Spleen (tissue), 11 donors: ENCODE results near the gene NCOA7. TPM values are rescaled to one million over a fixed set of nuclear protein-coding genes. Genes with fewer than 3 reads are reported as not detected.
A peak's percentile ranks its signal among the peaks of the same experiment; 100 is the strongest.

Experiments used
- DNase-seq: peaks from one replicate; pipeline ENCODE4 v3.0.0-alpha.2; 2020
- H3K27ac ChIP-seq, 8 donors: fragments of 200-600 bp; sonication (generic) in 7 of 8; 1 replicate in 4 of 8; 2 replicates in 4 of 8; pipeline versions ENCODE4 v1.5.0 to v1.8.0; 2016 to 2021; ENCODE audit warnings: inconsistent platforms in 4 of 8, mild to moderate bottlenecking in 4 of 8, moderate library complexity in 1 of 8
- H3K27me3 ChIP-seq, 7 donors: fragments of 200-600 bp; sonication (generic) in 6 of 7; replicated peaks in 1 of 7; 1 replicate in 4 of 7; 2 replicates in 3 of 7; pipeline versions ENCODE4 v1.5.0 to v1.8.0; 2016 to 2021; ENCODE audit warnings: inconsistent platforms in 3 of 7, mild to moderate bottlenecking in 1 of 7
- H3K36me3 ChIP-seq, 6 donors: fragments of 200-600 bp; sonication (generic) in 5 of 6; 1 replicate in 4 of 6; 2 replicates in 2 of 6; pipeline versions ENCODE4 v1.5.0 to v1.8.0; 2016 to 2021; ENCODE audit warnings: inconsistent platforms in 2 of 6
- H3K4me1 ChIP-seq, 6 donors: fragments of 200-600 bp; sonication (generic) in 5 of 6; 1 replicate in 3 of 6; 2 replicates in 3 of 6; pipeline versions ENCODE4 v1.5.0 to v1.8.0; 2016 to 2021; ENCODE audit warnings: inconsistent platforms in 3 of 6
- H3K4me3 ChIP-seq, 8 donors: fragments of 200-600 bp; sonication (generic) in 7 of 8; 1 replicate in 4 of 8; 2 replicates in 4 of 8; pipeline versions ENCODE4 v1.5.0 to v1.8.0; 2016 to 2021; ENCODE audit warnings: inconsistent platforms in 4 of 8, mild to moderate bottlenecking in 4 of 8, moderate library complexity in 2 of 8
- H3K9me3 ChIP-seq, 8 donors: fragments of 200-600 bp; sonication (generic) in 7 of 8; 1 replicate in 4 of 8; 2 replicates in 4 of 8; pipeline versions ENCODE4 v1.5.0 to v1.8.0; 2016 to 2021; ENCODE audit warnings: inconsistent platforms in 4 of 8
- POLR2A ChIP-seq, 3 donors: fragments of 450-650 bp; IDR thresholded peaks; one replicate each; pipeline ENCODE4 v1.5.1; 2017; ENCODE audit warnings: antibody characterized with exemption in 3 of 3, mild to moderate bottlenecking in 1 of 3
- POLR2AphosphoS5 ChIP-seq, 3 donors: sonication (generic); formaldehyde crosslinking; IDR thresholded peaks; one replicate each; pipeline ENCODE4 v1.5.1; 2017; ENCODE audit warnings: antibody characterized with exemption in 3 of 3
- WGBS, 5 donors: extraction: QIAGEN DNeasy Blood & Tissue Kit in 3 of 5; methylation state at CpG; one replicate each; pipeline versions ENCODE4 v1.1.5 to v1.1.7; 2013 to 2018; 5-methylcytosine and 5-hydroxymethylcytosine counted together
- intact Hi-C: fragments of 100-400 bp; cut with DNase I; formaldehyde crosslinking; loops from one replicate; pipeline ENCODE4 v1.15.0; 2023; ENCODE audit warnings: low total_unique reads
- polyA plus RNA-seq, 3 donors: library from polyadenylated mRNA; stranded (reverse); fragments of 200-250 nt; gene quantifications; one replicate each; pipeline ENCODE4 v1.2.1, GENCODE V29; 2013
- total RNA-seq, 7 donors: library from RNA; depleted of rRNA in 3 of 7; stranded (reverse); fragments of >200 nt in 3 of 7; fragmentation: NEBNext Ultra II Directional in 4 of 7; extraction: Animal tissue kit (Norgen Biotek cat#: 25700) in 4 of 7; gene quantifications; one replicate each; pipeline versions ENCODE4 v1.1.0 to v1.2.1, GENCODE V29; 2016 to 2021
- TF ChIP-seq, protein P1 (sequence below), 11 experiments: fragments of 200-600 bp in 7 of 11; fragments of 450-650 bp in 4 of 11; sonication (generic) in 4 of 11; IDR thresholded peaks in 8 of 11; conservative IDR thresholded peaks in 3 of 11; 1 replicate in 7 of 11; 2 replicates in 4 of 11; pipeline versions ENCODE4 v1.4.0 to v1.8.0; 2016 to 2021; ENCODE audit warnings: antibody characterized with exemption in 11 of 11, inconsistent platforms in 4 of 11, mild to moderate bottlenecking in 1 of 11
- donor health status: healthy with polysubstance abuse.
- donor health status: DM: no; HTN: no; CAD: no; lungs with moderate emphysema.
- donor health status: DM: no; HTN: no; CAD: no.
- donor health status: Bipolar disorder and iron deficiency.
- donor health status: healthy.
- donor health status: DM: no; HTN: no; CAD: no.
- donor health status: DM: yes; HTN: yes; CAD: no.

Gene NCOA7
- total and polyA plus RNA-seq, 10 donors: 11.8 to 84.3 (median 43.1) TPM

DNA sequence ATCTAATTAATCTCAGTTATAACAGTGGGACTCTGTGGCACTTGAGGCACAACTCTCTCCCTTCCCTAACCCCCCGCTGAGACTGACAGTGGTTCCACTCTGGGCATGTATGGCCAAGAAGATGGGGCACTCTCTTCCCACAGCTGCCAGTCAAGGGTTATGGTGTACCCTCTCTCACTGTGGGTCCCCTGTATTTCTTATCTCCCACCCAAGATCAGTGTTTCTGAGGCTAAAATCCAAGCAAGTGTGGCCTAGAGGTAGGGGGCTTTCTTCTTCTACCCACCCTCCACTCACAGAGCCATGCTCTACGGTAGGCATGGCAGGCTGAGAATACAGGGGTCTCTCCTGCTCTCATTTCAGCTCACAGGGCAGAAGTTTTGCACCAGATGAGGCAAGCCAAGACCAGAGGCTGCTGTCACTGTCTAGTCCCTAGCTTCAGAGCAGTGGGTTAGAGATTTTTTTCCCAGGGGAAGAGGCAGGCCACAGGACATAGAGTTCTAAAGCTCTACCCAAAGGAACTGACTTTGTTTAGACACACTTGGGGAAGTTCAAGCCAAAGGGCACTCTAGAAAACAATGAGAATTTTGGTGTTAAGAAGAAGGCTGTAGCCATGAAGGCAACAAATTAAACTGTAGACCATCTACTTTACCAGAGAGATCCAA lies 134.1 kb downstream of the NCOA7 start:
- peak overlapping the region in 5 of 8 donors; percentile 4 to 68 (median 34) for H3K27ac ChIP-seq
- no peaks in the 10 kb centered on the region for H3K27me3 ChIP-seq
- TF ChIP-seq POLR2A (IDR thresholded peaks at IDR 0.05): no peak
- no peak for TF ChIP-seq POLR2AphosphoS5 (IDR thresholded peaks at IDR 0.05)
- TF ChIP-seq, protein P1, sequence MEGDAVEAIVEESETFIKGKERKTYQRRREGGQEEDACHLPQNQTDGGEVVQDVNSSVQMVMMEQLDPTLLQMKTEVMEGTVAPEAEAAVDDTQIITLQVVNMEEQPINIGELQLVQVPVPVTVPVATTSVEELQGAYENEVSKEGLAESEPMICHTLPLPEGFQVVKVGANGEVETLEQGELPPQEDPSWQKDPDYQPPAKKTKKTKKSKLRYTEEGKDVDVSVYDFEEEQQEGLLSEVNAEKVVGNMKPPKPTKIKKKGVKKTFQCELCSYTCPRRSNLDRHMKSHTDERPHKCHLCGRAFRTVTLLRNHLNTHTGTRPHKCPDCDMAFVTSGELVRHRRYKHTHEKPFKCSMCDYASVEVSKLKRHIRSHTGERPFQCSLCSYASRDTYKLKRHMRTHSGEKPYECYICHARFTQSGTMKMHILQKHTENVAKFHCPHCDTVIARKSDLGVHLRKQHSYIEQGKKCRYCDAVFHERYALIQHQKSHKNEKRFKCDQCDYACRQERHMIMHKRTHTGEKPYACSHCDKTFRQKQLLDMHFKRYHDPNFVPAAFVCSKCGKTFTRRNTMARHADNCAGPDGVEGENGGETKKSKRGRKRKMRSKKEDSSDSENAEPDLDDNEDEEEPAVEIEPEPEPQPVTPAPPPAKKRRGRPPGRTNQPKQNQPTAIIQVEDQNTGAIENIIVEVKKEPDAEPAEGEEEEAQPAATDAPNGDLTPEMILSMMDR (IDR thresholded peaks at IDR 0.05 in 8 of 11, conservative IDR thresholded peaks at IDR 0.05 in 3 of 11): no peak

DNA sequence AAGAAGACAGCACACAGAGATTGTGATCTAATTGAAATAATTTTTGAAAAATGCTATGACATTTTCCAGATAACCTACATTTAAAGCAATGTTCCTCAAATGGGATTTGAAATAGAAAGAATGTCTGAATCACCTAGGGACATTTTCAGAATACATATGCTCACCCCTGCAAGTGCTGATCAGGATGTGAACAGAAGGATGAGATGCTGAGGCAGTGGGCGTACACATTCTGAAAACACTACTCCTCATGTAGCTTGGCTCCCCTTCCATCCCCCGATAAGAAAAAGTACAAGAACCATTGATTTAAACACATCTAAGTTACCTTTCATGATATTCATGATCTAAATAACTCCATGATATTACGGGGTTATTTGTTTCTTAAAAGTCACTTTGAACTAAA lies 136.0 kb downstream of the NCOA7 start:
- no peak for TF ChIP-seq POLR2A (IDR thresholded peaks at IDR 0.05)
- TF ChIP-seq, protein P1 (IDR thresholded peaks at IDR 0.05 in 8 of 11, conservative IDR thresholded peaks at IDR 0.05 in 3 of 11): no peak
- H3K36me3 ChIP-seq: peaks cover 4 to 97% (median 55%) of the 10 kb centered on the region in 6 donors
- H3K4me3 ChIP-seq: no peak overlapping the region
- 90 to 96% (median 95%) methylated on average over 3 of the region's 3 CpGs for WGBS, 5 donors
- H3K9me3 ChIP-seq: no peaks in the 10 kb centered on the region
- intact Hi-C loops: no loop called here
- no peak overlapping the region for H3K27ac ChIP-seq
- DNase-seq: no peak
- H3K27me3 ChIP-seq: no peaks in the 10 kb centered on the region
- peaks cover 0 to 38% (median 23%) of the 10 kb centered on the region in 6 donors for H3K4me1 ChIP-seq

More for the DNA sequence above, 134.1 kb downstream of the NCOA7 start:
- Histone ChIP-seq H3K4me3 (no peak overlapping the region), H3K9me3 (no peaks in the 10 kb centered on the region), H3K36me3 (peaks cover 4 to 91% (median 57%) of the 10 kb centered on the region in 6 donors), H3K4me1 (peaks cover 0 to 55% (median 31%) of the 10 kb centered on the region in 6 donors)
- intact Hi-C loops: no loop called here
- 88 to 93% (median 90%) methylated on average over 2 of the region's 2 CpGs for WGBS, 5 donors
- DNase-seq: no peak

DNA sequence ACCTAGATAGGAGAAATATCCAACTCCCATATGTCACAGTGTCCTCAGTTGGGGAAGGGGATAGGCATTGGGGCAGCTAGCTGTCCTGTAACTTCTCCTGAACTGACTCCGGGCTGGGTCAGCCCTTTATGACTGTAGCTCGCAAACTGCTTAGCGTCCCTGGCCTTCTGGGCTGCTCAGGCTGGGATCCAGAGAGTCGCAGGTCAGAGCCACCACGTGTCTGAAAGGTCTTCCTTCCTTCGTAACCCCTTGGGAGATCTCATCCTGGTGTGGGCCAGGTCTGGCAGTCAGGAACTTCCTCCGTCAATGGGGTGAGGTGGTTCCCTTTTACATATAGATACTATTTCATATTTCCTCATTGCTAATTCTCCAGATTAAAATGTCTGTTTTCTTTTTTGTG lies 137.0 kb downstream of the NCOA7 start:
- intact Hi-C loops: no loop called here
- Histone ChIP-seq H3K4me1 (peaks cover 0 to 38% (median 23%) of the 10 kb centered on the region in 6 donors), H3K4me3 (no peak overlapping the region), H3K36me3 (peaks cover 4 to 92% (median 45%) of the 10 kb centered on the region in 6 donors), H3K9me3 (no peaks in the 10 kb centered on the region), H3K27me3 (no peaks in the 10 kb centered on the region), H3K27ac (peak overlapping the region in 3 of 8 donors; percentile 36 to 45 (median 37))
- WGBS, 5 donors: 41 to 53% (median 45%) methylated on average over 7 of the region's 7 CpGs
- peak in 2 of 3 donors; percentile 62 to 66 for TF ChIP-seq POLR2AphosphoS5 (IDR thresholded peaks at IDR 0.05)
- no peak for TF ChIP-seq POLR2A (IDR thresholded peaks at IDR 0.05)
- TF ChIP-seq, protein P1 (IDR thresholded peaks at IDR 0.05 in 8 of 11, conservative IDR thresholded peaks at IDR 0.05 in 3 of 11): no peak
- DNase-seq: peak; percentile 74

DNA sequence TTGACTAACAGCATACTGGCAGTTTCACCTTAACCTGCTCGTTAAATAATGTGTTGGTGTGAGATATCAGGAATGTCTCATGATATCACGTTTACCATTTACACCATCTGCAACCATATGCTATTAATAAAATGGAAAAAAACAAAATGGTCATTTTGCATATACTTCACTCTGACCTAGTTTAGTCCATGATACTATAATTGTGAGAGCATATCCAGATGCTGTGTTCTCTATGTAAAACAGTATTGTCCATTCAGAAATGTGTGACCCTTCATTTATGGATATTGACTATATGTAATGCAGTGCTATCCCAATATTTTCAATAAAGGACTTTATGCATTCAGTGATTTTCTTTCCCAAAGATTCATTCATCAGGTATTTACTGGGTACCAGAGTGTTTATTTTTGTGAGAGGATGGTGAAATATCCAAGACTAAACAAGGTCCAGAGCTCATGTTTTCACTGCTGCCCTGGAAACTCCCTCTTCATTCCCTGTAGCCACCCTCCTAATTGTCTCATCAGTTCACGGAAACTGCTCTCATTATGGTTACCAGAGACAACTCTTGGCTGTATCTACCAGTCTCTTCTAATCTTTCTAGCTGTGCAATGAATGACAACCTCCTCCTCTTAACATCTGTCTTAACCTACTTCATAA lies 140.1 kb downstream of the NCOA7 start:
- DNase-seq: no peak
- Histone ChIP-seq H3K27ac (no peak overlapping the region), H3K27me3 (no peaks in the 10 kb centered on the region), H3K9me3 (peaks cover 0 to 4% (median 0%) of the 10 kb centered on the region in 8 donors), H3K4me1 (peaks cover 0 to 14% (median 5%) of the 10 kb centered on the region in 6 donors), H3K36me3 (peaks cover 0 to 62% (median 25%) of the 10 kb centered on the region in 6 donors), H3K4me3 (no peak overlapping the region)
- 86 to 92% (median 91%) methylated on average over 3 of the region's 3 CpGs for WGBS, 5 donors
- intact Hi-C loops: no loop called here
- TF ChIP-seq POLR2AphosphoS5 (IDR thresholded peaks at IDR 0.05): no peak
- no peak for TF ChIP-seq POLR2A (IDR thresholded peaks at IDR 0.05)
- TF ChIP-seq, protein P1 (IDR thresholded peaks at IDR 0.05 in 8 of 11, conservative IDR thresholded peaks at IDR 0.05 in 3 of 11): no peak
